Renal cortical epithelial cell (primary cell): Measurements from ENCODE around the gene TBC1D5. TPM values are rescaled to one million over a fixed set of nuclear protein-coding genes. Genes with fewer than 3 reads are reported as not detected.

Experiments
- DNase-seq: peaks from one replicate; pipeline ENCODE4 v3.0.0-alpha.2; 2011; ENCODE audit warnings: low read depth
- total RNA-seq: library from RNA; depleted of rRNA; stranded (reverse); fragments of >200 nt; gene quantifications from 2 replicates; pipeline ENCODE4 v1.2.3, GENCODE V29; 2014

TBC1D5 gene
- total RNA-seq, 1 donor from 2014 or later: 92.1 TPM

GRCh38 chr3:17589888-17590287 is 152.5 kb downstream of the TBC1D5 start:
- no peak for DNase-seq

GRCh38 chr3:17588422-17588821 is 154.0 kb downstream of the TBC1D5 start:
- no peak for DNase-seq

GRCh38 chr3:17585394-17586325 is 156.8 kb downstream of the TBC1D5 start:
- no peak for DNase-seq

- no peak for DNase-seq
Measured at GRCh38 chr3:17584066-17584465, 158.4 kb downstream of the TBC1D5 start.

- DNase-seq: no peak
Measured at GRCh38 chr3:17583530-17583929, 158.9 kb downstream of the TBC1D5 start.

GRCh38 chr3:17581421-17582080 is 160.9 kb downstream of the TBC1D5 start:
- peak; percentile 41 for DNase-seq

- DNase-seq: no peak
Measured at GRCh38 chr3:17580901-17581300, 161.5 kb downstream of the TBC1D5 start.

- DNase-seq: no peak
Measured at GRCh38 chr3:17579289-17580031, 163.0 kb downstream of the TBC1D5 start.

- peak; percentile 71 for DNase-seq
Measured at GRCh38 chr3:17577796-17578520, 164.5 kb downstream of the TBC1D5 start.

GRCh38 chr3:17573396-17573795 is 169.0 kb downstream of the TBC1D5 start:
- DNase-seq: no peak

- DNase-seq: no peak
Measured at GRCh38 chr3:17571686-17572085, 170.7 kb downstream of the TBC1D5 start.

GRCh38 chr3:17562845-17563244 is 179.6 kb downstream of the TBC1D5 start:
- DNase-seq: no peak

- no peak for DNase-seq
Measured at GRCh38 chr3:17558565-17558964, 183.9 kb downstream of the TBC1D5 start.

GRCh38 chr3:17557749-17558463 is 184.5 kb downstream of the TBC1D5 start:
- no peak for DNase-seq

- DNase-seq: no peak
Measured at GRCh38 chr3:17555525-17555924, 186.9 kb downstream of the TBC1D5 start.

GRCh38 chr3:17554078-17554477 is 188.4 kb downstream of the TBC1D5 start:
- no peak for DNase-seq

GRCh38 chr3:17553080-17553479 is 189.4 kb downstream of the TBC1D5 start:
- no peak for DNase-seq

GRCh38 chr3:17552351-17552750 is 190.1 kb downstream of the TBC1D5 start:
- DNase-seq: no peak

GRCh38 chr3:17551895-17552294 is 190.5 kb downstream of the TBC1D5 start:
- peak; percentile 10 for DNase-seq

GRCh38 chr3:17551333-17551732 is 191.1 kb downstream of the TBC1D5 start:
- DNase-seq: no peak

- no peak for DNase-seq
Measured at GRCh38 chr3:17550624-17551023, 191.8 kb downstream of the TBC1D5 start.
